Erythroblast (primary cell): ENCODE measurements around the gene CDC42BPA.

Experiments used
- DNase-seq, 2 experiments: peaks; one replicate each; lab custom pipeline; 2025; lab: John Stamatoyannopoulos, UW
- GATA1 ChIP-seq: IDR thresholded peaks from 2 replicates; pipeline ENCODE4 v1.6.1; 2011; ENCODE audit warnings: low read depth, mild to moderate bottlenecking, control low read depth, low read length, moderate library complexity
- POLR2A ChIP-seq: IDR thresholded peaks from 2 replicates; pipeline ENCODE4 v1.6.1; 2011; ENCODE audit warnings: mild to moderate bottlenecking, low read length

Gene CDC42BPA

GRCh38 chr1:226989085-226989920 lies 329.0 kb downstream of the CDC42BPA start:
- DNase-seq: no peak
- no peak for TF ChIP-seq POLR2A
- no peak for TF ChIP-seq GATA1

GRCh38 chr1:226988334-226988666 lies 330.0 kb downstream of the CDC42BPA start:
- TF ChIP-seq GATA1: no peak
- TF ChIP-seq POLR2A: no peak
- DNase-seq: no peak

- no peak for DNase-seq
- TF ChIP-seq GATA1: no peak
- no peak for TF ChIP-seq POLR2A
Measured at GRCh38 chr1:226987623-226988333, 330.5 kb downstream of the CDC42BPA start.

GRCh38 chr1:226987179-226987536 lies 331.1 kb downstream of the CDC42BPA start:
- no peak for TF ChIP-seq GATA1
- no peak for TF ChIP-seq POLR2A

GRCh38 chr1:226986496-226987178 lies 331.7 kb downstream of the CDC42BPA start:
- no peak for DNase-seq
- TF ChIP-seq POLR2A (no peak), GATA1 (no peak)

More at GRCh38 chr1:226987179-226987536, 331.1 kb downstream of the CDC42BPA start:
- no peak for DNase-seq

GRCh38 chr1:226985839-226986463 lies 332.3 kb downstream of the CDC42BPA start:
- TF ChIP-seq POLR2A (no peak), GATA1 (no peak)
- DNase-seq: peak; percentile 22 to 46

GRCh38 chr1:226985239-226985838 lies 333.0 kb downstream of the CDC42BPA start:
- no peak for DNase-seq
- TF ChIP-seq POLR2A: no peak

- DNase-seq: peak; percentile 26 to 30
- TF ChIP-seq GATA1 (no peak), POLR2A (no peak)
Measured at GRCh38 chr1:226984521-226985238, 333.6 kb downstream of the CDC42BPA start.

GRCh38 chr1:226983992-226984364 lies 334.3 kb downstream of the CDC42BPA start:
- no peak for DNase-seq
- TF ChIP-seq GATA1 (no peak), POLR2A (no peak)

GRCh38 chr1:226983247-226983991 lies 334.9 kb downstream of the CDC42BPA start:
- TF ChIP-seq GATA1: no peak
- no peak for TF ChIP-seq POLR2A
- no peak for DNase-seq

GRCh38 chr1:226982451-226983177 lies 335.7 kb downstream of the CDC42BPA start:
- no peak for DNase-seq
- TF ChIP-seq POLR2A (no peak), GATA1 (no peak)

- TF ChIP-seq GATA1 (no peak), POLR2A (no peak)
- DNase-seq: no peak
Measured at GRCh38 chr1:226981838-226982237, 336.5 kb downstream of the CDC42BPA start.
